Neural cell (in vitro differentiated cells): ENCODE measurements around the gene CCDC191. TPM values are rescaled to one million over a fixed set of nuclear protein-coding genes. Genes with fewer than 3 reads are reported as not detected.

ENCODE experiments used
- H2AFZ ChIP-seq: fragments of 200-600, 300-800 bp; sonication (generic), shearing (Covaris generic); 2 replicates; pipeline ENCODE4 v1.6.0; 2014; ENCODE audit warnings: low read depth, mild to moderate bottlenecking, antibody characterized with exemption, low read length, moderate library complexity
- H3F3A ChIP-seq: fragments of 200-600 bp; shearing (Covaris generic); 2 replicates; pipeline ENCODE4 v1.6.1; 2016; ENCODE audit warnings: mild to moderate bottlenecking, moderate library complexity, mixed read lengths, antibody characterized with exemption, low read length; ENCODE audit not compliant: insufficient read depth, poor library complexity, severe bottlenecking
- H3K27ac ChIP-seq: fragments of 200-600, 300-800 bp; sonication (generic), shearing (Covaris generic); 2 replicates; pipeline ENCODE4 v1.5.1; 2014; ENCODE audit warnings: mild to moderate bottlenecking, low read length, moderate library complexity
- H3K27me3 ChIP-seq: fragments of 300-800, 200-600 bp; sonication (generic), shearing (Covaris generic); 2 replicates; pipeline ENCODE4 v1.6.0; 2014; ENCODE audit warnings: mild to moderate bottlenecking, low read depth, low read length, moderate library complexity; ENCODE audit not compliant: insufficient read depth
- H3K36me3 ChIP-seq: fragments of 300-800, 200-600 bp; sonication (generic), shearing (Covaris generic); 2 replicates; pipeline ENCODE4 v1.5.1; 2014; ENCODE audit warnings: mild to moderate bottlenecking, antibody characterized with exemption, low read length, moderate library complexity; ENCODE audit not compliant: insufficient read depth
- H3K4me2 ChIP-seq: fragments of 300-800, 200-600 bp; sonication (generic), shearing (Covaris generic); 2 replicates; pipeline ENCODE4 v1.6.0; 2014; ENCODE audit warnings: mild to moderate bottlenecking, low read length
- H3K4me3 ChIP-seq: fragments of 300-800, 200-600 bp; sonication (generic), shearing (Covaris generic); 2 replicates; pipeline ENCODE4 v1.5.1; 2014; ENCODE audit warnings: mild to moderate bottlenecking, low read length, moderate library complexity
- H3K79me2 ChIP-seq: fragments of 200-600 bp; shearing (Covaris generic); replicated peaks from 2 replicates; pipeline ENCODE4 v1.6.0; 2014; ENCODE audit warnings: mild to moderate bottlenecking, low read length, moderate library complexity; ENCODE audit not compliant: insufficient read depth
- H3K9ac ChIP-seq: fragments of 300-800, 200-600 bp; sonication (generic), shearing (Covaris generic); 2 replicates; pipeline ENCODE4 v1.6.1; 2016; ENCODE audit warnings: mild to moderate bottlenecking, low read length, mixed read lengths
- H3K9me2 ChIP-seq: fragments of 200-600 bp; shearing (Covaris generic); 2 replicates; pipeline ENCODE4 v1.6.1; 2016; ENCODE audit warnings: mild to moderate bottlenecking, low read length, mixed read lengths; ENCODE audit not compliant: insufficient read depth
- H3K9me3 ChIP-seq: fragments of 200-600, 300-800 bp; sonication (generic), shearing (Covaris generic); 2 replicates; pipeline ENCODE4 v1.6.1; 2016; ENCODE audit warnings: mild to moderate bottlenecking, mixed run types, low read length, moderate library complexity, mixed read lengths
- H4K20me1 ChIP-seq: fragments of 200-600 bp; shearing (Covaris generic); 2 replicates; pipeline ENCODE4 v1.6.1; 2016; ENCODE audit warnings: mild to moderate bottlenecking, mixed run types; ENCODE audit not compliant: insufficient read depth
- EP300 ChIP-seq: fragments of 450-650 bp; conservative IDR thresholded peaks from 2 replicates; pipeline ENCODE4 v1.6.1; 2014; ENCODE audit warnings: antibody characterized with exemption, mild to moderate bottlenecking, moderate library complexity; ENCODE audit not compliant: poor library complexity, severe bottlenecking
- EZH2 ChIP-seq: fragments of 200-600, 300-800 bp; shearing (Covaris generic), sonication (generic); IDR thresholded peaks from 2 replicates; pipeline ENCODE4 v1.6.1; 2014; ENCODE audit warnings: antibody characterized with exemption, low read length, borderline replicate concordance, mild to moderate bottlenecking; ENCODE audit not compliant: insufficient read depth, poor library complexity, severe bottlenecking
- MXI1 ChIP-seq: fragments of 450-650 bp; conservative IDR thresholded peaks from 2 replicates; pipeline ENCODE4 v1.6.1; 2014; ENCODE audit warnings: antibody characterized with exemption, mild to moderate bottlenecking; ENCODE audit not compliant: poor library complexity, severe bottlenecking
- POLR2AphosphoS5 ChIP-seq: IDR thresholded peaks from 2 replicates; pipeline ENCODE4 v1.6.1; 2012
- REST ChIP-seq: IDR thresholded peaks from 2 replicates; pipeline ENCODE4 v1.6.1; 2012; ENCODE audit warnings: borderline replicate concordance
- SMC3 ChIP-seq: fragments of 450-650 bp; conservative IDR thresholded peaks from 2 replicates; pipeline ENCODE4 v1.6.1; 2014; ENCODE audit warnings: antibody characterized with exemption, mild to moderate bottlenecking, moderate library complexity; ENCODE audit not compliant: poor library complexity
- TAF1 ChIP-seq: IDR thresholded peaks from 2 replicates; pipeline ENCODE4 v1.6.1; 2012; ENCODE audit warnings: low read depth
- polyA plus RNA-seq: library from polyadenylated mRNA; depleted of rRNA; stranded (reverse); fragments of >200 nt; gene quantifications from 2 replicates; pipeline ENCODE4 v1.2.3, GENCODE V29; 2014

The CCDC191 gene
- polyA plus RNA-seq, 1 donor from 2014 or later, result 14.9 TPM

- no peaks in the 10 kb centered on the region for H3K9me3 ChIP-seq
- no peak overlapping the region for H2AFZ ChIP-seq
- H3K27me3 ChIP-seq, result no peaks in the 10 kb centered on the region
- H3K4me2 ChIP-seq, result no peak overlapping the region
- H3F3A ChIP-seq, result no peaks in the 10 kb centered on the region
- no peaks in the 10 kb centered on the region for H3K79me2 ChIP-seq
- no peak overlapping the region for H3K27ac ChIP-seq
- no peaks in the 10 kb centered on the region for H4K20me1 ChIP-seq
- H3K9me2 ChIP-seq, result no peaks in the 10 kb centered on the region
- TF ChIP-seq EP300, result no peak
- no peak for TF ChIP-seq POLR2AphosphoS5
- no peaks in the 10 kb centered on the region for H3K36me3 ChIP-seq
- no peak overlapping the region for H3K4me3 ChIP-seq
- H3K9ac ChIP-seq, result no peak overlapping the region
These were observed 37.3 kb upstream of the CCDC191 start for GRCh38 chr3:114093596-114093995.

- no peaks in the 10 kb centered on the region for H4K20me1 ChIP-seq
- H3K4me3 ChIP-seq, result no peak overlapping the region
- H3F3A ChIP-seq, result no peaks in the 10 kb centered on the region
- H3K27ac ChIP-seq, result no peak overlapping the region
- H3K9me3 ChIP-seq, result no peaks in the 10 kb centered on the region
- no peaks in the 10 kb centered on the region for H3K27me3 ChIP-seq
- H3K9me2 ChIP-seq, result no peaks in the 10 kb centered on the region
- no peak overlapping the region for H3K4me2 ChIP-seq
- TF ChIP-seq MXI1, result no peak
- TF ChIP-seq POLR2AphosphoS5, result no peak
- TF ChIP-seq TAF1, result no peak
- no peak for TF ChIP-seq REST
- no peak for TF ChIP-seq SMC3
- no peak for TF ChIP-seq EZH2
- H2AFZ ChIP-seq, result no peak overlapping the region
- no peaks in the 10 kb centered on the region for H3K79me2 ChIP-seq
- H3K9ac ChIP-seq, result no peak overlapping the region
- H3K36me3 ChIP-seq, result no peaks in the 10 kb centered on the region
These were observed 36.7 kb upstream of the CCDC191 start for GRCh38 chr3:114093016-114093380.

- Histone ChIP-seq H3K4me3 (no peak overlapping the region), H3F3A (no peaks in the 10 kb centered on the region), H4K20me1 (no peaks in the 10 kb centered on the region), H3K27ac (no peak overlapping the region), H3K9me2 (no peaks in the 10 kb centered on the region), H3K79me2 (no peaks in the 10 kb centered on the region), H3K4me2 (no peak overlapping the region), H3K9me3 (no peaks in the 10 kb centered on the region), H3K27me3 (no peaks in the 10 kb centered on the region), H2AFZ (no peak overlapping the region), H3K36me3 (no peaks in the 10 kb centered on the region), H3K9ac (no peak overlapping the region)
- TF ChIP-seq EZH2 (no peak), REST (peak; percentile 67)
These were observed 36.1 kb upstream of the CCDC191 start for GRCh38 chr3:114092151-114093015.
